Prostate gland (tissue), 2 donors: ENCODE measurements around the gene NEK9. TPM values are rescaled to one million over a fixed set of nuclear protein-coding genes. Genes with fewer than 3 reads are reported as not detected.

Experiments used
- DNase-seq: peaks from one replicate; pipeline ENCODE4 v3.0.0-alpha.2; 2019; ENCODE audit warnings: low spot score
- H3K27ac ChIP-seq, 2 donors: fragments of 200-600 bp; sonication (generic); 2 replicates each; pipeline ENCODE4 v1.5.1; 2017 to 2019
- H3K27me3 ChIP-seq: fragments of 200-600 bp; sonication (generic); replicated peaks from 2 replicates; pipeline ENCODE4 v1.5.1; 2019; ENCODE audit not compliant: insufficient read depth
- H3K36me3 ChIP-seq, 2 donors: fragments of 200-600 bp; sonication (generic); 1 replicate in 1 of 2; 2 replicates in 1 of 2; pipeline versions ENCODE4 v1.5.1 to v1.8.1; 2017 to 2019
- H3K4me1 ChIP-seq: fragments of 200-600 bp; sonication (generic); replicated peaks from 2 replicates; pipeline ENCODE4 v1.5.1; 2019
- H3K4me3 ChIP-seq, 2 donors: fragments of 200-600 bp; sonication (generic); 2 replicates each; pipeline ENCODE4 v1.5.1; 2017 to 2019
- H3K9me3 ChIP-seq: fragments of 200-600 bp; sonication (generic); 2 replicates; pipeline ENCODE4 v1.5.1; 2017
- CTCF ChIP-seq, 4 experiments: fragments of 200-600 bp in 2 of 4; fragments of 450-650 bp in 2 of 4; sonication (generic) in 2 of 4; IDR thresholded peaks; 1 replicate in 3 of 4; 2 replicates in 1 of 4; pipeline ENCODE4 v1.5.1; 2016 to 2019; ENCODE audit warnings: antibody characterized with exemption in 4 of 4, mild to moderate bottlenecking in 2 of 4, moderate library complexity in 2 of 4
- POLR2A ChIP-seq: fragments of 450-650 bp; IDR thresholded peaks from one replicate; pipeline ENCODE4 v1.6.1; 2016; ENCODE audit warnings: antibody characterized with exemption, mild to moderate bottlenecking
- POLR2AphosphoS5 ChIP-seq: sonication (generic); formaldehyde crosslinking; IDR thresholded peaks from one replicate; pipeline ENCODE4 v1.6.1; 2017; ENCODE audit warnings: antibody characterized with exemption
- WGBS: methylation state at CpG from one replicate; pipeline ENCODE4 v1.1.5; 2018; 5-methylcytosine and 5-hydroxymethylcytosine counted together
- intact Hi-C: fragments of 100-400 bp; cut with DNase I; formaldehyde crosslinking; loops from one replicate; pipeline ENCODE4 v1.14.2; 2022
- total RNA-seq, 2 donors: library from RNA; depleted of rRNA; stranded (reverse); fragments of >200 nt; gene quantifications; one replicate each; pipeline ENCODE4 v1.1.0, GENCODE V29; 2016

The NEK9 gene
- total RNA-seq, 2 donors from 2014 or later = 59.5 to 89.8 TPM

DNA sequence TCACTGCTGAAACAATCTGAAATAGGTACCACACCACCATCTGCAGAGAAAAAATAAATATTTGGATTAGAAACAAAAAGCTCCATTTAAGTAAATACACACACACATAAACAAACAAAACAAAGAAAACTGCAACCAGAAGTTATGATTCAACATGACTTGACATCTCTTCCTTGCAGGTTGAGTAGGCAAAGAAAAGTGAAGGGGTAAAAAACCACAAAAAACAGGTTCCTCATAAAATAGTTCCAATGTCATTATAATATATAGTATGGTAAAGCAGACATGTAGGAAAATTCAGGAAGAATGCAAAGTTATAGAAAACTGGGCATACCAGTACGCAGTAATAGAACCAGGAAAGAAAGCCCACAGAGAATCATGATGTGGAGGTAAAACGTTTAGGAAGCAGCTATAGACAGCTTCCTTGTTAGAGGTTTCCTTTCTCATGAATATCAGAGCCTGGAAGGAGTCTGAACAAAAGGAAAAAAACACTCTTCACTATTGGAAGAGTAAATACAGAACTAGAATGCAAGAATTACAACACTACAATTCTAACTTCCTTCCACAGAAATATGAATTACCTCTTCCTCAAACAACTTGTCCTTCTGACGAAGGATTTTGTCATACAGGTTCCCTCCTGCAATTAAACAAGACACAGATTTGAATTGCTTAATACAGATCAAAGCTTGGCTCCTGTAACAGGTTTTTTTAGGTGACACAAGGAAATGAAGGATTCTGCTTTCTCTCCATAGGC, 6.1 kb downstream of the NEK9 start:
- intact Hi-C loops = no loop called here
- no peak for TF ChIP-seq POLR2AphosphoS5
- TF ChIP-seq POLR2A = no peak
- TF ChIP-seq CTCF (IDR thresholded peaks at IDR 0.05) = no peak

GRCh38 chr14:75119056-75119455, 7.8 kb downstream of the NEK9 start:
- no peak for DNase-seq
- 95% methylated on average over 2 of the region's 2 CpGs for WGBS
- no peaks in the 10 kb centered on the region for H3K27me3 ChIP-seq
- H3K4me3 ChIP-seq = no peak overlapping the region
- no peaks in the 10 kb centered on the region for H3K4me1 ChIP-seq
- intact Hi-C loops = no loop called here
- TF ChIP-seq POLR2AphosphoS5 = no peak
- TF ChIP-seq POLR2A = no peak
- no peak for TF ChIP-seq CTCF (IDR thresholded peaks at IDR 0.05)
- H3K36me3 ChIP-seq = peaks cover 0 to 3% of the 10 kb centered on the region in 2 donors
- no peak overlapping the region for H3K27ac ChIP-seq
- no peaks in the 10 kb centered on the region for H3K9me3 ChIP-seq

More for the DNA sequence above, 6.1 kb downstream of the NEK9 start:
- H3K4me1 ChIP-seq = peaks cover 2% of the 10 kb centered on the region
- H3K36me3 ChIP-seq = peaks cover 0 to 3% of the 10 kb centered on the region in 2 donors
- no peak for DNase-seq
- no peak overlapping the region for H3K27ac ChIP-seq
- no peaks in the 10 kb centered on the region for H3K27me3 ChIP-seq
- 65% methylated on average over 3 of the region's 3 CpGs for WGBS
- H3K4me3 ChIP-seq = no peak overlapping the region
- no peaks in the 10 kb centered on the region for H3K9me3 ChIP-seq

DNA sequence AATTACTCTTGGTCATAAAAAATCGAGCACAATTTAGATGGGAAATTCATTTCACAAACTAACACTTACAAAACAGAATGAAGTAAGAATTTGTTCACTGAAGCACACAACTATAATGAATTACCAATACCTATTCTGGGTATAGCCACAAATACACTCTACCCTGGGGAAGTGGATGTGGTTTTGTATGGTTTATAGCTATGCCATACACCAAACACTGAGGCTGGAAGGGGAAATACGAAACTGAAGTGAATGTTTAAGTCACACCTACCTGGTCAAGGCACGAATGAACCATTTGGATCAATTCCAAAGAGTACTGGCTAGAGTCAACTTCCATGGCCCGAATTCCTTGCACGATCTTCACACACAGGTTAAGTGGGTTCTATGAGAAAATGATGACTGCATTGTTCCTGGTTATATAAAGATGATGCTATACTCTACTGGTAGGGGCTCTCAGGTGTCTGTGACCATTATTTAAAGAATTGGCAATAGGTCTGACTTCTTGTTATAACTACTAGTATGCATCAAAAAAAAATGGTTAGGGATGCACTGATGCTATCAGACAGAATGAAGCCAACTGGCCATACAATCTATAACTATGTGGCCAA, 12.8 kb downstream of the NEK9 start:
- DNase-seq = no peak
- Histone ChIP-seq H3K4me1 (no peaks in the 10 kb centered on the region), H3K9me3 (no peaks in the 10 kb centered on the region), H3K4me3 (no peak overlapping the region), H3K27me3 (no peaks in the 10 kb centered on the region), H3K27ac (no peak overlapping the region), H3K36me3 (peaks cover 8 to 9% of the 10 kb centered on the region in 2 donors)
- intact Hi-C loops = no loop called here
- TF ChIP-seq POLR2AphosphoS5 (no peak), POLR2A (no peak), CTCF (IDR thresholded peaks at IDR 0.05) (no peak)
- 73% methylated on average over 5 of the region's 5 CpGs for WGBS

DNA sequence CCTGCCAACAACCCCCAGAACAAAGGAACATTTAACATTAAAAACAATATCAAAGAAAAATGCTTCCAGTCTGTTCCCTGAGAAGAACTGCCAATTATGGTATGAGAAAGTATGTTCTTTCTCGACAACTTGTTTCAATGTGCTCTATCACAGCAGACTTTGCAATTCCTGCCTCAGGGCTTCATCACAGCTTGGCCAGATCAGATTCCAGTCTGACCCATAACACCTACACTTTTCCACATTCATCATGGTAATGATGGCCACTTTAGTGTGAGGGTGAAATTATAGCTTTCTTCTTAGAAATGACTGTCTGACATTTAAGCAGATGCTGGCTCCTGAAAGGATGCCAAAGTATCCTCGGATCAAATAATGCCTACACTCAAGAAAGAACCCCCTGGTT, 17.0 kb downstream of the NEK9 start:
- TF ChIP-seq CTCF (IDR thresholded peaks at IDR 0.05) (no peak), POLR2A (no peak), POLR2AphosphoS5 (no peak)
- Histone ChIP-seq H3K27ac (no peak overlapping the region), H3K27me3 (no peaks in the 10 kb centered on the region), H3K9me3 (no peaks in the 10 kb centered on the region), H3K4me3 (no peak overlapping the region), H3K4me1 (no peaks in the 10 kb centered on the region), H3K36me3 (peaks cover 5 to 9% of the 10 kb centered on the region in 2 donors)
- DNase-seq = no peak
- intact Hi-C loops = no loop called here
- 88% methylated on average over 2 of the region's 2 CpGs for WGBS

GRCh38 chr14:75107186-75107585, 19.7 kb downstream of the NEK9 start:
- intact Hi-C loops = no loop called here
- TF ChIP-seq CTCF (IDR thresholded peaks at IDR 0.05) (no peak), POLR2AphosphoS5 (no peak), POLR2A (no peak)
- Histone ChIP-seq H3K4me3 (no peak overlapping the region), H3K9me3 (no peaks in the 10 kb centered on the region), H3K4me1 (no peaks in the 10 kb centered on the region), H3K27me3 (no peaks in the 10 kb centered on the region), H3K27ac (no peak overlapping the region), H3K36me3 (peaks cover 5 to 9% of the 10 kb centered on the region in 2 donors)
- WGBS = 78% methylated on average over 3 of the region's 3 CpGs
- no peak for DNase-seq
